SH-SY5Y (cell line): ENCODE measurements around the gene CCDC88C.

Experiments
- GATA2 ChIP-seq: IDR thresholded peaks from 2 replicates; pipeline ENCODE4 v1.6.1; 2011; ENCODE audit warnings: mild to moderate bottlenecking, low read depth, low read length
- GATA3 ChIP-seq: IDR thresholded peaks from 2 replicates; pipeline ENCODE4 v1.6.1; 2011; ENCODE audit warnings: low read depth, mild to moderate bottlenecking, low read length, moderate library complexity

- no peak for TF ChIP-seq GATA2
- no peak for TF ChIP-seq GATA3
Observed at GRCh38 chr14:91453744-91454143, 36.1 kb upstream of the CCDC88C start.
